Glomerular endothelial cell (primary cell): ENCODE data around the gene RASSF4. TPM values are rescaled to one million over a fixed set of nuclear protein-coding genes. Genes with fewer than 3 reads are reported as not detected.

Experiments used
- DNase-seq: peaks from one replicate; pipeline ENCODE4 v3.0.0-alpha.2; 2011; ENCODE audit warnings: low read depth, low spot score; ENCODE audit errors: extremely low read depth
- total RNA-seq: library from RNA; depleted of rRNA; stranded (reverse); fragments of >200 nt; gene quantifications from 2 replicates; pipeline ENCODE4 v1.2.3, GENCODE V29; 2015

RASSF4 gene
- total RNA-seq, 1 donor from 2014 or later = 20.4 TPM

DNA sequence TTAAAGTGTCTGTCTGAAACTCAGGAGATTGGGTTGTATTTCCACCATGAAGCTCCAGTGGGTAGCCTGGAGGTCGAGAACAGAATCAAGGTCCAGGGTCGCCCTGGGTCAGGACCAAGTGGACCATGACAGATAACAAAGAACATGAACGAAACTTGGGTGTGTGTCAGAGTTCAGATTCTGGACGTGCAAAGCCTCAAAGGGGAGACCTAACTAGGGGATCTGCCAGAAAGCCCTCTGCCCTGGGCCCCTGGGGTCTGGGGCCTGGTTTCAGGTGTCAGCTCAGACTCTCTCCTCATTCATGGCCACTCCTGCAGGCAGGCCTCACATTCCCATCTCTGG lies 1.6 kb downstream of the RASSF4 start:
- DNase-seq = no peak

DNA sequence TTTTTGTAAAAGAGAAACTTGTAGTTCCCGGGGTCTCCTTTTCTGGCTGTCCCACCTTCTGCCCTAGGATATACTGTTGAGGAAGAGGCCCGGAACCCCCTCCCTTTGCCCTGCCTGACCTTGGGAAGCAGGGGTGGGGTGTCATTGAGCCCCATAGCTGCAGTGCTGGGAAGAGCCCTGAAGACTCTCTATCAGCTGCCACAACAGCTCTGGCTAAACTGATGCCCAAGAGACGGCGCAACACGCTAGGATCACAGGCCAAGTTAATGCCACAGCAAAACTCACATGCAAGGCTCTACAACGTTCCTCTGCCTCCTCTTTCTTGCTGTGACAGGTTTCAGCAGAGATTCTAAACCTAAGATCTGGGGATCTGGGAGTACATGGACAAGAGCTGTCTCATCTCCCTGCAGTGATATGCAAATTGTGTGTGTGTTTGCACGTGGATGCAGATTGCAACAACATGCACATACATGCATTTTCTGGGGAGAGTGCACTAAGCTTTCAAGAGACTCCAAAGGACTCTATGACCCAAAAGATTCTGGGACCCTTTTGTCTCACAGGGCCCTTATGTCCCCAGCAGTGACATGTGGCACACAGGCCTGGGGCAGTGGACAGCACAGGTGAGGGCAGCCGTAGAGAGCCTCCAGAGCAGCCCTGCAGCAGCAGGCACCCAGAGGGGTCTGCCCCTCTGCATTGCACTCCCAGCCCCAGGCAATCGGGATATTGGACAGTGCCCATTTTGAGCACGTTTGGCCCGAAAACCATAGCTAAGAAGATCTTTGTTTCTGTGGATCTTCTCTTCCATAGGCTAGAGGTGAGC lies 2.5 kb downstream of the RASSF4 start:
- no peak for DNase-seq

DNA sequence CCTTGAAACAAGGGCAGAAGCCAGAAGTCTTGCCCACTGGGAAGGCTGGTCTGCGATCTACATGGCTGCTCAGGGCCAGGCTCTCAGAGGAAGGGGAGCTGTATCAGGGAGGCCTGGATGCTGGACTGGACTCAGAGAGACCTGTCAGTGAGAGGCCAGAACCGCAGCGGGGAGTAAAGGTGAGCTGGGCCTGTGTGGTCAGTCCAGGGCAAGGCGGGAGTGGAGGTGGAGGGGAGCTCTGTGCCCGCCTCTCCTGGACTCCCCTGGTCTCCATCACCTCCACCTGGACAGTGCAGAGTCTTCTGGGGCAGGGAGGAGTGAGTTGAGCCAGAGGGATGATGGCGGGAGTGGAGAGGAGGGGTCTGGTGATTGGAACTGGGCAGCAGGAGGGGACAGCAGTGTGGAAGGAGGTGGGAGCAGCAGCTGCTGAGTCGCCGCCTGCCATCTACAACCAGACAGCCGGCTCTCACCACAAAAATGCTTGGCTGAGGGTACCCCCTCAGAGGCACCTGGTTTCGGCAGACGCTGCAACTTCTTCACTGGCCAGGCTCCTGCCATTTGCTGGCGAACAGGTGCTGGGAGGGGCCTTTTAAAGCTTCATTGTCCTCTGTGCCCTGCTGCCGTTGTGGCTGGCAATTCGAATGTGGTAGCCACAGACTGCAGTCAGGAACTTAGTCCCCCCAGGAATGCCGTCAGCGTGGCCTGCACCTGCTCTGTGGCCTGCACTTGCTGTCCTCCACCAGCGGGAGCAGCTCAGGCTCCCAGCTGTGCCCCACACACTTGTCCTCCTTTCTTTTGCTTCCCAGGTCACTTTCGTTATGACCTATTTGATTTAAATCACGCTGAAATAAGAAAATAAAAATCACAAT lies 3.5 kb downstream of the RASSF4 start:
- no peak for DNase-seq

DNA sequence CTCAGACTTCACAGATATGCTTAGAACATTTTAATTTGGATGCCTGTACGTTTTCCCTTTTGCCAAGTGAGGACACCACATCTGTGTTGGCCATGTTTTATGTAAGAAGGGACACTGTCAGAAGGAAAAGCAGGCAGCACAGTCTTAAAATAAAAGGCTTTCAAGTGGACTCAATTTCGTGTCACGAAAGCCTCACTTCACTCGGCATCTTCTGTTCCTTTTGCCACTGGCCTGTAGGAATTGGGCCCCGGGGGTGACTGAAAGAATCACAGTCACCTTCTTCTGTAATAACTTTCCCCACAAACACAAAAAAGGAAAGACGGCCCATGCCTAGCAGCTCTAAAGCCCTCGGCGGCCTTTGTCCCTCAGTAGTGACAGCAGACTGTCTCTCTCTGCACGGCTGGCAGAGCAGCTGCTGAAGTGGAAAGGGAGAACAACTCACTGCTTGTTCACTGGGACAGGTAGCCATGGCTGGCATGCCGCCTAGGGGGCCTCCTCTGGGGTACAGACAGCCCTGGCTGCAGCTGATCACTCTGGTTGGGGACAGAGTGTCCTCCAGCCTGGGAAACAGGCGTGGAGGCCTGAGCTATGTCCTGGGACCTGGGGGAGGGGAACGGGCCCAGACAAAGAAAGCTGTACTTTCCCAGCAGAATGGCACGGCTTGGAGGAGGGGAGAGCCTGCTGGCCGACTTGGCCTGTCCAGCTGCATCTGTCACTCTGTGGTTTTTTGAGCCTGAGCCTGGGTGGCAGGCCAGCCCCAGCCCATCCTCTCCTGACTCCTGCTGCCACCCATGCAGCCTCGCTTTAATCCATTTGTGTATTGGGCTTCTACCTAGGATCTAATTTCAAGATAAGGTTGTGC lies 4.4 kb downstream of the RASSF4 start:
- DNase-seq = no peak

DNA sequence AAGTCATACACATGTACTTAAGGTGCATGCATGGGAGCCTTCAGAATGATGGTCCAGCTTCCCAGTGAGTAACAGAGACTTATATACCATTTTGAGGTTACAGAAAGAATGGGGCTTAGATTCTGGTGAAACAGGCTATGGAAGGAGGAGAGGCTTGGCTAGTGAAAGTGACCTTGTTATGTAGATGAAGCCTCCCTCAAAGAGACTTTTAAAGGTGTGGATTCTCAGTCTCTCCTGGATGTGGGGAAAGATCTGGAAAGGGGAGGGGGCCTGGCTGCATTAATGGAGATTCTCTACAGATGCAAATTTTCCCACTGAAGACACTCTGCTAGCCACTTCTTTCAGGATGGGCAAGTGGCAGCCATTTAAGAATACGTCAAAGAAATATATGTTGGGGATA lies 5.5 kb downstream of the RASSF4 start:
- no peak for DNase-seq

DNA sequence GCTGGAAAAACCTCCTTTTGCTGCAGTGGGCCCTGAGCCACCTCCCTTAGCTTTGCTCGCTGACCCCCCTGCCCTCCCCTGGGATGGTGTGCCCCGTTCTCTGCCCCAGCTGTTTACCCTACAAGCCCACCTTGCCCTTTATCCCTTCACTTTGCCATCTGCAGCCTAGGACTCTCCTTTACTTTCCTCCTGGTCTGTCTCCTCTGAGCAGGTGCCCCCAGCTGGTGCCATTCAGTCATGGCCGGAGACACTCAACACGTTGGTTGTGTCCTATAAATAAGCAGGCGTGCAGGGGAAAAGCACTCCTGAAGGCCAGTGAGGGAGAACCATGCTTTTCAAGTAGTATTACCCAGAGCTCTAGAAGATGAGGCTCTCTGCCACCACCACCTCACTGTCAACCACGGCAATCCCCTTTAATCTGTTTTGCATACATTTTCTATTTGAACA lies 6.1 kb downstream of the RASSF4 start:
- DNase-seq = no peak

DNA sequence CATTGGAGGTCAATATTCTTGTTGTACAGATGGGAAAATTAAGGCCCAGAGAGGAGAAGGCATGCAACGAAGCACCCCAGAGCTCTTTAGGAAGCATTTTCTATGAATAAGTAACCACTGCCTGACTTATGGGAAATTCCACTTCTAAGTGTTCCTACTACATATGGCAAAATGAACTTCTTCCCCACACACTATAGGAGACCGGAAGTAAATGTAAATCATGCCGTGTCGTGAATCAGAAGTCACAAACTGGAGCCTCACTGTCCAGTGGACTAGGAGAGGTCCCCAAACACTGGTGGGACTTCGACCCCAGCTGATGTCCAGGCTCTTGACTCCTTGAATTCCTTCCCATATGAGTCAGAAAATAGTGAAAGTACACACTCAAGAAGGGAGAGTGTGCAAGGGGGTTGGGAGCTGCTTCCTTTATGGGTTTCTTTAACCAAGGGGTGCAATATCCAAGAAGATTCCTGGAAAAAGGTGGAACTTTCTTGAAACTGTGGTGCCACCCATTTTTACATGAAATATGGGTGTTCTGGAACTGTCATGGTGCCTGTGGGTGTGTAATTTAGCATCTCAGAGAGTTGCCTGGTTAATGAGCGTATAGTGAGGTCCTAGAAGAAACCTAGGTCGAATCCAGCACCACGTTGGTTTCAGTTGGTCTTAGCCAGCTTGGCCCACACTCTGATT lies 6.7 kb downstream of the RASSF4 start:
- no peak for DNase-seq

DNA sequence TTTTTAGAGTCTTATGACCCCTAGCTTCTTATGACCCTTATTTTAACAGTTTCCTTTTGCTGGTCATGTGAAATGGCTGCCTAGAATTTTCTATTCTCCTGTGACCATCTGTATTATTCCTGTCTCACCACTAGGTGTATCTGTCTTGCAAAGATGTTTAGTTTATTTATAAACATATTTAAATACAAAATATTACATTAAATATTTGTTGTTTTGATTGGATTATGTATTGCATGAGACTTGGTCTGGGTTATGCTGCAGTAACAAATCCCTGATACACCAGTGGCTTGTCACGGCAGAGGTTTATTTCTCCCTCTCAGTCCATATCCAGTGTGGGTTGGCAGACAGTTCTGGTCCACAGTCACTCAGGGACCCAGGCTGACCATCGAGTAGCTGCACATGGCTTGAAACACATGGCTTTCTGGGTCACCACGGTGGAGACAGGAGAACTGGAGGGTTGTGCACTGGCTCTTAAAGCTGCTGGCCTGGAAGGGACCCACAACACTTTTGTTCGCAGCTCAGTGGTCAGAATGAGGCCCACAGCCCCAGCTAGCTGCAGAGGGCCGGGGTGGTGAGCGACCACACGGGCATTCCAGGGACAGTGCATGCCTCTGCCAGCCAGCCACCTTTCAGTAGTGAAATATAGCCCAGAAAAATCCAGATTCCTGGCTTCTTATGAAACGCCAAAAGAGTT lies 7.4 kb downstream of the RASSF4 start:
- DNase-seq = no peak

DNA sequence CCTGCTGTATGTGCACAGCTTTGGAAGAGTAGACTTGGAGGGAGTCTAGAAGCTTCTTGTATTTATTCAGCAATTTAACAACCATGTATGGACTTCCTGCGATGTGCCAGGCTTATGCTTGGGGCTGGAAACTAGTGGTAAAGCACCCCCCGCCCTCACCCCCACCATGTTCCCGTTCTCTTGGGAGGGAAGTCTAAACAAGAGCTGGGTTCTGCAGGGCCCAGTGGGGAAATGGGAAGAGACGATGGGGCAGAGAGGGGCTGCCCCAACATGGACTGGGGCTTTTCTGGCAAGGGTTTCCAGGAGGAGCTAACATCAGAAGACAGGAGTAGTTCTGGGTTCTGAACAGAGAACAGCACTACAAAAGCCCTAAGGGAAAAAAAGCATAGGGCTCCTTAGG lies 8.0 kb downstream of the RASSF4 start:
- DNase-seq = no peak

DNA sequence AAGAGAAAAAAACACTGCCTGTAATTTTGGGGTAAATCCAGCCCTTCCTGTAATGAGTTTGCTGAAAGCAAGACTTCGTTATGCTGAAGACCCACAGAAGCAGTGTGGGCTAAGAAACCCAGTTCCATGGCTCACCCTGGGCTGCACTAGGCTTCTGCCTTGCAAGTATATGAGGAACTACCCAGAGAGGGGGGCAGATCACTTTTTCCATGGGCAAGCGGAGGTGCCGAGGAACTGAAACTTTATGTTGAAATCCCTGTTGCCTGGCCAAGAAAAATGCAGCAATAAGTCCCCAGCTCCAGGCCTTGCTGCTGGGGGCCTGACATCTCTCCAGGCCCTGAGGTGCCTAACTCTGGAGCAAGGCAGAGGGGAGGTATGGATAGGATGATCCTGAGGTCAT lies 8.5 kb downstream of the RASSF4 start:
- no peak for DNase-seq

DNA sequence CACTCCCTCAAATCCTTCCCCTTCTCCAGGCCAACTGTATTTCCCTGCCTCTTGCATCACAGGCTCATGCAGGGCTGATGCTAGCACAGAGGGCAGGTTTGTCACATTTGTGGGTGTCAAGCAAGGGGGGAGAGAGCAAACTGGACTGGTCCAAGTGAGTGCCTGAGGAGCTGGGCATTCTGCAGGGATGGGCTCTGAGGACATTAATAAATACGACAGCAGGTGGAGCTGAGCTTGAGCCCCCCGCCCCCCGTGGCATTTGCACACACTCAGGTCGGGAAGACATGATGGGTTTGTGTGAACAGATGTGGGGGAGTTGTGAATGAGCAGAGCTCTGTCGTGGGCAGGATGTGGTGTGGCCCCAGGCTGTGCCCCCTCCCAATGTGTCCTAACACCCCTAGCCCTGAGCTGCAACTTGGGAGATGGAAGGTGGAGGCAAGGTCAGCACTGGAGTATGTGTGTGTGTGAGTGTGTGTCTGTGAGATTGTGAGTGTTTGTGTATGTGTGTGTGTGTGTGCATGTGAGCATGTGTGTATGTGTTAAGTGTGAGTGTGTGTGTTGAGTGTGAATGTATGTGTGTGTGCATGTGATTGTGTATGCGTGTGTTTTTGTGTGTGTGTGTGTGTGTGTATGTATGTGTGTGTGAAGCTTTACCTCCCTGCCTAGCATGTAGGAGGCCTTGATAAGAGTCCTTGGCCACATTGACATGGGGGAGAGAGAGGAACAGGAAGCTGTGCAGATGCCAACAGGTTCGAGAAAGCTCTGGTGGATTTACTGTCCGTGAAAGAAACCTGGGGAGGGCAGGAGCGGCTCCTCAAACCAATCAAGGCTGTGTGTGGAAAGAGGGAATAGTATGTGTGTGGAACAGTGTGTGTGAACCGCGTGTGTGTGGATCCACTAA lies 9.1 kb downstream of the RASSF4 start:
- no peak for DNase-seq

DNA sequence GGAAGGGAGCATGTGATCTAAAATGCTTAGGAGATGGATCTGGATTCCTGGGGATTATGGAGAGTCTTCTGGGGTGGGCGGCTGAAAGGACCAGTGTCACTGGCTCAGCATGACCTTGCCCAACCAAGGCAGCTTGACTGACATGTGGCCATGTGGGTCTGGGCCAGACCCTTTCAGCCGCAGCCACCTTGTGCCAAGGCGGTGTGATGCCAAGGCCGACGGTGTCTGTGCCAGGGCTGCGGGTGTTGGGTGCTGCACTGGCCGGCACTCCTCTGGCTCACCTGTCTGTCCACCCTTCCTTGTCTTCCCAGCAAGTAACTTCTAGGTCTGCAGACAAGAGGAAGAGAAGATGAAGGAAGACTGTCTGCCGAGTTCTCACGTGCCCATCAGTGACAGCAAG lies 10.3 kb downstream of the RASSF4 start:
- no peak for DNase-seq

DNA sequence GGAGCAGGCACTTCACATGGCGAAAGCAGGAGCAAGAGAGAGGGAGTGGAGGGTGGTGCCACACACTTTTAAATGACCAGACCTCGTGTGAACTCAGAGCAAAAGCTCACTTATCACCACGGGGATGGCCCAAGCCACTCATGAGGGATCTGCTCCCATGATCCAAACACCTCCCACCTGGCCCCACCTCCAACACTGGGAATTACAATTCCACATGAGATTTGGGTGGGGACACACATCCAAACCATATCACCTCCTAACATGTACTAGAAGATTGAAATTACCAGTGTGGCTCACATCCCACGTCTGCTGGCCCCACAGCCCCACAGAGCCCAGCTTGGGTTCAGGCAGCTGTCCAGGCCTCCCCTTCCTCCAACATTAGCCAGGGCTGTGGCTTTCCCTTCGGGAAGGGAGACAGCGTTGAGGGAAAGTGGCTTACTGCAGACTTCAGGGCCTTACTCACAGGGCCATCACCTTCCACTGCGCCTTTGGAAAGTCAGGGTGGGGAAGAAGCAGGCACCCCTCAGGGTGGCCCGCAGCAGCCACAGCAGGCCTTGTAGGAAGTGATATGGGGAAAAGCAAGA lies 11.3 kb downstream of the RASSF4 start:
- no peak for DNase-seq

DNA sequence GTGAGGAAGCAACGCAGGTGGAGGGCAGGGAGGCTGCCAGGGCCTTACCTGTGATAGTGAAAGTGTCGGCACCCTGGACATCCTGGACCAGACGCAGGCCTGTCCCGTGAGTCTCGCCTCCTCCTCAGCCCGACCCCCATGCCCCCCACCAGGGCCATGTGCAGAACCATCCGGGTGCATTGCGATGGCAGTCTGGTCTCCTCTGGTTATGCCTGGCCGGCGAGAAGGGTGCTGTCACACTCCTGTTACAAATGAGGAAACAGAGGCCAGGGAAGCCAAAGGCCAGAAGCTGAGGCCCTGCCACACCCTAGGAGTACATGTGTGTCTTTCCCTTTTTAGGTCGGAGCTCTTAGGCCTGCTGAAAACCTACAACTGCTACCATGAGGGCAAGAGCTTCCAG lies 11.8 kb downstream of the RASSF4 start:
- DNase-seq = no peak

DNA sequence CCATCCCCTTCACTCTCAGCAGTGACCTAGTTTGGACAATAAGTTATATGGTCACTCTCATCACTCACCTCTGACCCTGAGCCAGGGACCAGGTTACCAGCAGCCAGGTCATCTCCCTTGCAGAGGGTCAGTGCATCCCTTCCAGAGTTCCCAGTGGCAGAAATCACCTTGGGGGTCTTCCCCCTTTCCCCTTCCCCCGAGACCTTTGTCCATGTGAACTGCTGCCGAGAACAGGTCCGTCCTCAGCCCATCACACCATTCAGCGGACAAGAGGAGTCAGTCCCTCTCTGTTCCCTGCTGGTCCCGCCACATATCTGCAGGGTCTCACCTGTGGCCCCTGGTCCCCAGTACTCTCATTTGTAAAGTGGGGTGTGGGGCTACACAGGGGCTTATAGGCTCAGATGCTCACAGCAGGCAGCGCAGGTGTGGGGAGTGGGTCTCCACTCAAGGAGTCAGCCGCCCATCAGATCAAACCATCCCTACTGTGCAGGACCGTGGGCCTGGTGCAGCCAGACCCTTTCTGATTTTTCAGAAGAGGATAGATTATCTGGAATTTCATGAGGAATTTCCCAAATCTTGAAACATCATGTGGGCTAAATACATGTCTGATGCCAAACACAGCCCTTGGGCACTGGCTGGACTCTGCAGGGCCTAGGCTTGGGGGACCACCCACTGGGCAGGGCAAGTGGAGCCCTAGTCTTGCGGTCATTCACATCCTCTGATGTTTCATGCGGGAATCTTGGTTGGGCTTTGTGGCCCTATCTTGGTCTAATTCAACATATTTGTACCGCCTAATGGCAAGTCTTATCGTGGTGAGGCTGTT lies 12.5 kb downstream of the RASSF4 start:
- no peak for DNase-seq

DNA sequence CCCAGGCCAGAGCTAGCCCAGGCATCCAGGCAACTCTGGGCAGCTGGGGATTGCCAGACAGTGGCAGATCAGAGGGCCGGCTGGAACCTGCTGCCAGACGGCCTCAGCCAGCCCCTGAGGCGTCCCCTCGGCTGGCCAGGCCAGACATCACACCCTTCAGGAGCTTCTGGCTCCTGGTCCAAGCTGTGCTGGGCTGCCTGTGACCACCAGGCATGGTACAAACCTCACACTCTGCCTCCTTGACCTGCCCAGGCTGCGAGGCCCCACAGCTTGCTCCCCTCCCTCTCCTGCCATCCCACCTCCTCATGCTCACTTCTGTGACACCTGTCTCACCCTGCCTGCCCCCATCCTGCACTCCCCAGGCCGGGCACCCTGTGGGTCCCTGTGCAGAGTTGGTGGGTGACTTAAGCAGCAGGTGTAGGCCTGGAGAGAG lies 13.3 kb downstream of the RASSF4 start:
- no peak for DNase-seq

DNA sequence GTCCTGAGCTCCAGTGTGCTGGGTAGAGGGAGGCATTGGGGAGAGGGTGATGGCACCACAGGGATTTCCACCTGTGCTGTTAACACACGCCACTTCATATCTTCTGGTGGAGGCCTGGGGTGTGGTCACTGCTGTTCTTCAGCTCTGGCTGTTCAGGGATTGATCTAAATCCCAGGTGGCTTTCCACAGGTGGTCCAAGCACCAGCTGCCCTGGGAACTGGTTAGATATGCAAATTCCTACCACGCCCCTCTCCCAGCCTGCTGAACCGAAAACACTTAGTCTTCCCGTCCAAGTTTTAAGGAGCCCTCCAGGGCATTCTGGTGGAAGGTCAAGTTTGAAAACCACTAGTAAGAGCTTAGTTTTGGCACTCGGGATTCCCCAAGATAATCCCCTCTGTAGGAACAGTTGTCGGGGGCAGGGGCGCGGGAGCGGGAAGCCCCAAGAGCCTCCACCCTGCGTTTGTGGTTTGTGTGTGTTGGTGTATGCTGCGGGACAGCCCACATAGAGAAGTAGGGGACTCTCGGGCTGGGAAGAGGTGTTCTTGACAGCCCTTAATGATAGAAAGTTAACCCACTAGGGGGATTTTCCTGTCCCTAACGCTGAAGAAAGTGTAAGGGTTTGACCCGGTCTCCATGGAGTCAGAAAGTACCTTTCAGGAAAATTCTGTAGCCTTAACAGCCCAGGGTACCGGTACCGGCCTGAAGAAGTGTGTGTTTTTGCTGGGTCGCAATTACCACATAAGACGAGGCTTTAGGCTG lies 13.9 kb downstream of the RASSF4 start:
- no peak for DNase-seq
